Left renal cortex interstitium (tissue), 4 donors: Measurements from ENCODE around the gene FAM234B. TPM values are rescaled to one million over a fixed set of nuclear protein-coding genes. Genes with fewer than 3 reads are reported as not detected.

Experiments used
- DNase-seq, 4 donors: peaks; one replicate each; pipeline ENCODE4 v3.0.0-alpha.2; 2013; ENCODE audit warnings: low read depth in 4 of 4, low spot score in 2 of 4, missing footprints in 1 of 4
- polyA plus RNA-seq, 4 donors: library from polyadenylated mRNA; unstranded; fragments of 120-200 nt; gene quantifications; one replicate each; pipeline ENCODE4 v1.2.1, GENCODE V29; 2013; ENCODE audit not compliant: insufficient read length in 4 of 4

Gene FAM234B
- polyA plus RNA-seq, 4 donors = 10.3 to 13.6 (median 12.7) TPM

GRCh38 chr12:13087766-13088165, 43.6 kb downstream of the FAM234B start:
- no peak for DNase-seq

GRCh38 chr12:13088496-13088895, 44.3 kb downstream of the FAM234B start:
- DNase-seq = no peak

GRCh38 chr12:13090054-13090453, 45.9 kb downstream of the FAM234B start:
- no peak for DNase-seq

- DNase-seq = no peak
Measured at GRCh38 chr12:13091832-13092231, 47.7 kb downstream of the FAM234B start.

- DNase-seq = no peak
Measured at GRCh38 chr12:13093191-13093847, 49.1 kb downstream of the FAM234B start.

GRCh38 chr12:13093848-13094220, 49.7 kb downstream of the FAM234B start:
- no peak for DNase-seq

GRCh38 chr12:13094367-13094766, 50.2 kb downstream of the FAM234B start:
- DNase-seq = no peak

- no peak for DNase-seq
Measured at GRCh38 chr12:13095266-13095995, 51.2 kb downstream of the FAM234B start.

- DNase-seq = no peak
Measured at GRCh38 chr12:13097491-13098011, 53.4 kb downstream of the FAM234B start.

GRCh38 chr12:13099066-13099843, 55.1 kb downstream of the FAM234B start:
- DNase-seq = no peak

GRCh38 chr12:13099844-13100604, 55.8 kb downstream of the FAM234B start:
- DNase-seq = no peak

- DNase-seq = no peak
Measured at GRCh38 chr12:13100605-13100881, 56.4 kb downstream of the FAM234B start.

GRCh38 chr12:13100882-13101769, 56.9 kb downstream of the FAM234B start:
- DNase-seq = peak; percentile 75 to 88 (median 86)

- no peak for DNase-seq
Measured at GRCh38 chr12:13101821-13102375, 57.7 kb downstream of the FAM234B start.

- DNase-seq = no peak
Measured at GRCh38 chr12:13102461-13103195, 58.4 kb downstream of the FAM234B start.

- no peak for DNase-seq
Measured at GRCh38 chr12:13103391-13104033, 59.3 kb downstream of the FAM234B start, which contains the start of gene GSG1. Gene GSG1 (minus strand): TSS chr12:13103667. CDS start chr12:13103512, 155 bp downstream.

- DNase-seq = no peak
Measured at GRCh38 chr12:13104409-13104808, 60.2 kb downstream of the FAM234B start.

- no peak for DNase-seq
Measured at GRCh38 chr12:13105781-13106180, 61.6 kb downstream of the FAM234B start.
